Bronchial epithelial cell (primary cell): ENCODE measurements around the gene CYP27C1. TPM values are rescaled to one million over a fixed set of nuclear protein-coding genes. Genes with fewer than 3 reads are reported as not detected.

Experiments used
- DNase-seq: peaks from one replicate; pipeline ENCODE4 v3.0.0-alpha.2; 2010; ENCODE audit warnings: low read depth
- FAIRE-seq: peaks from 2 replicates; lab custom pipeline; 2011; peaks lifted over from hg19 to GRCh38; lab: Jason Lieb, UNC
- H3K27me3 ChIP-seq: 2 replicates; pipeline ENCODE4 v1.5.1; 2011; ENCODE audit warnings: low read length; ENCODE audit not compliant: control insufficient read depth, insufficient read depth
- H3K36me3 ChIP-seq: 2 replicates; pipeline ENCODE4 v1.5.1; 2011; ENCODE audit warnings: low read length; ENCODE audit not compliant: control insufficient read depth, insufficient read depth
- H3K4me3 ChIP-seq: 2 replicates; pipeline ENCODE4 v1.5.1; 2011; ENCODE audit warnings: mild to moderate bottlenecking, low read depth, low read length, control low read depth
- CTCF ChIP-seq: IDR thresholded peaks from 2 replicates; pipeline ENCODE4 v1.5.1; 2011; ENCODE audit warnings: mild to moderate bottlenecking, moderate library complexity, low read length, control low read depth, inconsistent platforms; ENCODE audit not compliant: insufficient read depth, severe bottlenecking
- total RNA-seq: library from RNA; depleted of rRNA; stranded (reverse); fragments of >200 nt; gene quantifications from 2 replicates; pipeline ENCODE4 v1.2.1, GENCODE V29; 2014

CYP27C1 gene
- total RNA-seq, 1 donor from 2014 or later: 0.26 TPM

GRCh38 chr2:127158614-127159290, 61.3 kb downstream of the CYP27C1 start:
- DNase-seq: no peak
- Histone ChIP-seq H3K27me3 (no peaks in the 10 kb centered on the region), H3K4me3 (no peak overlapping the region), H3K36me3 (no peaks in the 10 kb centered on the region)
- no peak for FAIRE-seq
- no peak for TF ChIP-seq CTCF

GRCh38 chr2:127157651-127158485, 62.2 kb downstream of the CYP27C1 start:
- no peaks in the 10 kb centered on the region for H3K27me3 ChIP-seq
- no peak for DNase-seq
- H3K4me3 ChIP-seq: no peak overlapping the region
- TF ChIP-seq CTCF: no peak
- FAIRE-seq: no peak
- no peaks in the 10 kb centered on the region for H3K36me3 ChIP-seq

GRCh38 chr2:127157114-127157513, 63.0 kb downstream of the CYP27C1 start:
- H3K4me3 ChIP-seq: no peak overlapping the region
- DNase-seq: no peak
- TF ChIP-seq CTCF: no peak
- no peak for FAIRE-seq
- no peaks in the 10 kb centered on the region for H3K36me3 ChIP-seq
- no peaks in the 10 kb centered on the region for H3K27me3 ChIP-seq

- TF ChIP-seq CTCF: no peak
- H3K4me3 ChIP-seq: no peak overlapping the region
- H3K36me3 ChIP-seq: no peaks in the 10 kb centered on the region
- H3K27me3 ChIP-seq: no peaks in the 10 kb centered on the region
- FAIRE-seq (no peak), DNase-seq (no peak)
These were observed 64.2 kb downstream of the CYP27C1 start for GRCh38 chr2:127155947-127156346.

- Histone ChIP-seq H3K36me3 (no peaks in the 10 kb centered on the region), H3K27me3 (no peaks in the 10 kb centered on the region), H3K4me3 (no peak overlapping the region)
- no peak for TF ChIP-seq CTCF
- DNase-seq (no peak), FAIRE-seq (peak; percentile 58)
These were observed 65.0 kb downstream of the CYP27C1 start for GRCh38 chr2:127155028-127155581.
